Small intestine (tissue), 7 donors: ENCODE data around the gene IQCB1. TPM values are rescaled to one million over a fixed set of nuclear protein-coding genes. Genes with fewer than 3 reads are reported as not detected.

Experiments used
- DNase-seq, 2 donors: peaks; one replicate each; pipeline versions ENCODE4 v3.0.0 to v3.0.0-alpha.2; 2013
- FAIRE-seq: peaks from 2 replicates; lab custom pipeline; 2012; peaks lifted over from hg19 to GRCh38; lab: Jason Lieb, UNC
- H3K27ac ChIP-seq, 3 donors: one replicate each; pipeline ENCODE4 v1.5.1; 2013; ENCODE audit warnings: low read length in 2 of 3, mild to moderate bottlenecking in 2 of 3, control low read depth in 1 of 3, inconsistent platforms in 1 of 3, low read depth in 1 of 3, moderate library complexity in 1 of 3
- H3K27me3 ChIP-seq, 3 donors: one replicate each; pipeline ENCODE4 v1.6.1; 2013; ENCODE audit warnings: low read length in 3 of 3, inconsistent platforms in 1 of 3; ENCODE audit not compliant: control insufficient read depth in 3 of 3, insufficient read depth in 3 of 3
- H3K36me3 ChIP-seq, 3 donors: one replicate each; pipeline ENCODE4 v1.6.1; 2013; ENCODE audit warnings: low read length in 3 of 3, inconsistent platforms in 1 of 3, low read depth in 1 of 3, mild to moderate bottlenecking in 1 of 3, moderate library complexity in 1 of 3; ENCODE audit not compliant: control insufficient read depth in 3 of 3, insufficient read depth in 2 of 3
- H3K4me1 ChIP-seq, 3 donors: one replicate each; pipeline ENCODE4 v1.6.1; 2013; ENCODE audit warnings: low read length in 2 of 3, inconsistent platforms in 1 of 3, low read depth in 1 of 3, mild to moderate bottlenecking in 1 of 3, moderate library complexity in 1 of 3; ENCODE audit not compliant: control insufficient read depth in 3 of 3, insufficient read depth in 2 of 3
- H3K4me3 ChIP-seq, 3 donors: one replicate each; pipeline ENCODE4 v1.5.1; 2013; ENCODE audit warnings: low read length in 3 of 3, control low read depth in 1 of 3, inconsistent platforms in 1 of 3, low read depth in 1 of 3, mild to moderate bottlenecking in 1 of 3, moderate library complexity in 1 of 3
- H3K9me3 ChIP-seq, 2 donors: one replicate each; pipeline ENCODE4 v1.6.1; 2013; ENCODE audit warnings: low read depth in 1 of 2, low read length in 1 of 2; ENCODE audit not compliant: control insufficient read depth in 2 of 2, insufficient read depth in 1 of 2
- WGBS, 3 donors: extraction: QIAGEN DNeasy Blood & Tissue Kit; methylation state at CpG; one replicate each; pipeline ENCODE4 v1.1.7; 2013; 5-methylcytosine and 5-hydroxymethylcytosine counted together
- polyA plus RNA-seq, 4 donors: library from polyadenylated mRNA; stranded (reverse) in 3 of 4; unstranded in 1 of 4; fragments of 200-250 nt in 3 of 4; fragments of 120-200 nt in 1 of 4; gene quantifications; one replicate each; pipeline versions ENCODE4 v1.2.1 to v1.2.3, GENCODE V29; 2013
- donor health status: healthy with polysubstance abuse.
- donor health status: control.
- donor health status: control.
- donor health status: Bipolar disorder and iron deficiency.
- donor health status: healthy.

The IQCB1 gene
- polyA plus RNA-seq, 4 donors: 8.9 to 32.7 (median 11.1) TPM

DNA sequence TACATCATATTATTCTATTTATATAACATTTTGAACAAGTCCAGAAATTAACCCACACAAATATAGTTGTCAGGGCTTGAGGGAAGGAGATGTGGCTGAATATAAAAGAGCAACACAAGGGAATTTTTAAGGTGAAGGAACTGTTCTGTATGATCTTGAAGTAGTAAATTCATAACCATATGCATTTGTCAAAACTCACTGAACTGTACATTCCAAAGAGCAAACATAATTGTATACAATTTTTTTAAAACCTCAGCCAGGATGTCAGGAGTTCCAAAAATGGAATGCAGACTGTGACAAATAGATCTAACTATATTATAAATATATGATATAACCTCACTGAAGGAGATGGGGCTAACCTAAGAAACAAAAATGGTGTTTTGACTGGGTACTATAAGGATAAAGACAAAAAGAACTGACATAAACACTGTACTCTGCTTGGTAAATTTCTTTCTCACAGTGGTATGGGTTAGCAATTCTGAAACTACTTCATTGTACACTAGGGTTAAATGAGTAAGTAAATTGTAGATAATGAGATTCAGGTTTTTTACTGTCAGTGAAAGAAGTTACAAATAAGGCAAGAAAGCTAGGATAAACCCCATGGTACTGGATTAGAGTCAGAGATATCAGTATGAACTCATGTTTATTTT is 99.7 kb downstream of the IQCB1 start:
- peaks cover 0 to 3% (median 2%) of the 10 kb centered on the region in 3 donors for H3K36me3 ChIP-seq
- FAIRE-seq: no peak
- no peaks in the 10 kb centered on the region for H3K27me3 ChIP-seq
- no peaks in the 10 kb centered on the region for H3K4me1 ChIP-seq
- H3K4me3 ChIP-seq: no peak overlapping the region
- no peak for DNase-seq
- no peak overlapping the region for H3K27ac ChIP-seq
- H3K9me3 ChIP-seq: no peaks in the 10 kb centered on the region

DNA sequence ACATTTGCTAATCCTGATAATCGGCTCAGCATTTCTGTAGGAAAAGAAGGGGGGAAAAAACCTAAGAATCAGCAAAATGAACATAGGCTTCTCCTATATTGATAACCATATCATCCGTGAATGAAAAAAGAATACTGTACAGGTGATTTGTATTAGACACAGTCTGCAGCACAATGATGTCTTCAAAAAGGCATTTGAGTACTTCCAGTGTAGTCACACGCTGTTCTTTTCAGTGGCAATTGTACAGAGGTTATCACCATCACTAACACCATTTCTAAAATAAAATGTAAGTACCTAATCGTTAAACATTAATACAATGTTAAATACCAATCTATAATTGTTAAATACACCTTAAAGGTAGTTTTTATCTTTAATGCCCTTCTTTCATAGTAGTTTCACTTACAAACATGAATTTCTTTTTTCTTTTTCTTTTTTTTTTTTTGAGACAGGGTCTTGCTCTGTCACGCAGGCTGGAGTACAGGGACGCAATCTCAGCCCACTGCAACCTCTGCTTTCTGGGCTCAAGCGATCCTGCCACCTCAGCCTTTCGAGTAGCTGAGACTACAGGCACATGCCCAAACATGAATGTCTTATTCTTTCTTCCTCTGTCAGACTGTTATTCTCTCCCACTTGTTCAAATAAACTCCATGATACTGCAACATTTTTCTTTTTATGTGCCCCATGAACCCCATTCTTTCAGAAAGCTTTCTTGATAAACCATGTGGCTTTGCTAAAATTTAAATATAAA is 103.7 kb downstream of the IQCB1 start:
- Histone ChIP-seq H3K9me3 (no peaks in the 10 kb centered on the region), H3K27ac (no peak overlapping the region), H3K4me3 (no peak overlapping the region), H3K4me1 (no peaks in the 10 kb centered on the region), H3K36me3 (peaks cover 0 to 12% (median 5%) of the 10 kb centered on the region in 3 donors), H3K27me3 (no peaks in the 10 kb centered on the region)
- FAIRE-seq (no peak), DNase-seq (no peak)
- WGBS, 3 donors: 84 to 94% (median 86%) methylated on average over 8 of the region's 8 CpGs

DNA sequence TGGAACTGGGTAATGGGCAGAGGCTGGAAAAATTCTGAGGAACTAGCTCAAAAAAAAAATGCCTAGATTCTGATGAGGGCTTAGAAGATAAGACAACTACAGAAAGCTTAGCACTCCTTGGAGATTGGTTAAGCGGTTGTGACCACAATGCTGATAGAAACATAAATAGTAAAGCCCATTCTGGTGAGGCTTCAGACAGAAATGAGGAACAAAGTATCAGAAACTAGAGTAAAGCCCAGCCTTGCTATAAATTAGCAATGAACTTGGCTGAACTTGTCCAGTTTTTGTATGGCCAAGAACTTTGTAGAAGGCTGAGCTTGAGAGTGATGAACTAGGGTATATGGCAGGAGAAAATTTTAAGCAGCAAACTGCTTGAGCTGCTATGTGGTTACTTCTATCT is 110.7 kb downstream of the IQCB1 start:
- Histone ChIP-seq H3K4me1 (no peaks in the 10 kb centered on the region), H3K36me3 (peaks cover 12 to 23% (median 22%) of the 10 kb centered on the region in 3 donors), H3K27ac (no peak overlapping the region), H3K27me3 (no peaks in the 10 kb centered on the region), H3K9me3 (no peaks in the 10 kb centered on the region), H3K4me3 (no peak overlapping the region)
- WGBS, 3 donors: 74 to 89% (median 88%) methylated on average over 1 of the region's 1 CpG
- FAIRE-seq (no peak), DNase-seq (no peak)

- H3K36me3 ChIP-seq: peaks cover 13 to 24% (median 20%) of the 10 kb centered on the region in 3 donors
- H3K27me3 ChIP-seq: no peaks in the 10 kb centered on the region
- DNase-seq (no peak), FAIRE-seq (no peak)
- no peaks in the 10 kb centered on the region for H3K4me1 ChIP-seq
- no peaks in the 10 kb centered on the region for H3K9me3 ChIP-seq
- WGBS, 3 donors: 83 to 100% (median 86%) methylated on average over 1 of the region's 1 CpG
- no peak overlapping the region for H3K27ac ChIP-seq
- H3K4me3 ChIP-seq: no peak overlapping the region
Measured at GRCh38 chr3:121723485-121723884, 111.4 kb downstream of the IQCB1 start.

DNA sequence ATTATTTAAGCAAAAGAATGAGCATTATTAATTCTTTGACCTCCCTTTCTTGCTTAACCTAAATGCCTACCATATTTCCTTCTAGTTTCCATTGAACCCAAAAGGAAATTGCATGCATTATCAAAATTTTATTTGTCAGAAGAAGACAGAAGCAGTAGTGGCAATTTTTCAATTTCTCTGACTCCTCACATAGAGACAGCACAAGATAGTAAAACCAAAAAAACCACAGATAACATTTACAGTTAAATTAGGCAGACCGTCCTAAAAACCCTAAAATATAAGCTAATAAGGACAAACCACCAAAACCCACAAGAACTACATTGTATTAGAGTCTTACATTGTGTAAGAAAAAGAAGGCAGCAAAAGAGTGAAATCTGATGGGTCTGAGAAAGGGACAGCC is 112.4 kb downstream of the IQCB1 start:
- 78 to 87% (median 79%) methylated on average over 1 of the region's 1 CpG for WGBS, 3 donors
- Histone ChIP-seq H3K4me3 (no peak overlapping the region), H3K4me1 (no peaks in the 10 kb centered on the region), H3K36me3 (peaks cover 16 to 29% (median 18%) of the 10 kb centered on the region in 3 donors), H3K27me3 (no peaks in the 10 kb centered on the region), H3K27ac (no peak overlapping the region), H3K9me3 (no peaks in the 10 kb centered on the region)
- FAIRE-seq (no peak), DNase-seq (no peak)

GRCh38 chr3:121720163-121720562 is 114.7 kb downstream of the IQCB1 start:
- no peaks in the 10 kb centered on the region for H3K9me3 ChIP-seq
- DNase-seq (no peak), FAIRE-seq (no peak)
- no peaks in the 10 kb centered on the region for H3K4me1 ChIP-seq
- no peaks in the 10 kb centered on the region for H3K27me3 ChIP-seq
- H3K27ac ChIP-seq: no peak overlapping the region
- H3K4me3 ChIP-seq: no peak overlapping the region
- peaks cover 16 to 29% (median 19%) of the 10 kb centered on the region in 3 donors for H3K36me3 ChIP-seq

Other genes with a start within 250 kb of the IQCB1 start
- gene FBXO40, start 241.7 kb downstream of the IQCB1 start, polyA plus RNA-seq: under 1 TPM in 1 of 4 donors, not detected in 3; 0.01 TPM
- gene HCLS1, start 174.2 kb downstream of the IQCB1 start, polyA plus RNA-seq: 10 to 100 TPM in 3 of 4 donors, 1 to 10 TPM in 1; 8.5 to 31.3 (median 22.3) TPM
- 10 to 100 TPM; 17.3 to 65.1 (median 25.5) TPM for gene GOLGB1, start 85.3 kb downstream of the IQCB1 start, polyA plus RNA-seq
- gene EAF2, start 149 bp upstream of the IQCB1 start, polyA plus RNA-seq: 10 to 100 TPM in 1 of 4 donors, 1 to 10 TPM in 3; 4.9 to 18.1 (median 6.9) TPM
- 1 to 10 TPM in 2 of 4 donors, under 1 TPM in 2; 0.34 to 2.6 (median 0.83) TPM for gene SLC15A2, start 59.3 kb upstream of the IQCB1 start, polyA plus RNA-seq
- 1 to 10 TPM in 2 of 4 donors, under 1 TPM in 2; 0.22 to 5.1 (median 2.8) TPM for gene ILDR1, start 187.2 kb upstream of the IQCB1 start, polyA plus RNA-seq
- gene CD86, start 220.3 kb upstream of the IQCB1 start, polyA plus RNA-seq: 1 to 10 TPM in 3 of 4 donors, under 1 TPM in 1; 0.89 to 3.1 (median 2.2) TPM